ENCODE measurements around the gene NKX6-2. TPM values are rescaled to one million over a fixed set of nuclear protein-coding genes. Genes with fewer than 3 reads are reported as not detected.

NKX6-2 gene
- total and polyA plus RNA-seq, 2 donors from 2014 or later: 2.5 TPM; not detected in 1

DNA sequence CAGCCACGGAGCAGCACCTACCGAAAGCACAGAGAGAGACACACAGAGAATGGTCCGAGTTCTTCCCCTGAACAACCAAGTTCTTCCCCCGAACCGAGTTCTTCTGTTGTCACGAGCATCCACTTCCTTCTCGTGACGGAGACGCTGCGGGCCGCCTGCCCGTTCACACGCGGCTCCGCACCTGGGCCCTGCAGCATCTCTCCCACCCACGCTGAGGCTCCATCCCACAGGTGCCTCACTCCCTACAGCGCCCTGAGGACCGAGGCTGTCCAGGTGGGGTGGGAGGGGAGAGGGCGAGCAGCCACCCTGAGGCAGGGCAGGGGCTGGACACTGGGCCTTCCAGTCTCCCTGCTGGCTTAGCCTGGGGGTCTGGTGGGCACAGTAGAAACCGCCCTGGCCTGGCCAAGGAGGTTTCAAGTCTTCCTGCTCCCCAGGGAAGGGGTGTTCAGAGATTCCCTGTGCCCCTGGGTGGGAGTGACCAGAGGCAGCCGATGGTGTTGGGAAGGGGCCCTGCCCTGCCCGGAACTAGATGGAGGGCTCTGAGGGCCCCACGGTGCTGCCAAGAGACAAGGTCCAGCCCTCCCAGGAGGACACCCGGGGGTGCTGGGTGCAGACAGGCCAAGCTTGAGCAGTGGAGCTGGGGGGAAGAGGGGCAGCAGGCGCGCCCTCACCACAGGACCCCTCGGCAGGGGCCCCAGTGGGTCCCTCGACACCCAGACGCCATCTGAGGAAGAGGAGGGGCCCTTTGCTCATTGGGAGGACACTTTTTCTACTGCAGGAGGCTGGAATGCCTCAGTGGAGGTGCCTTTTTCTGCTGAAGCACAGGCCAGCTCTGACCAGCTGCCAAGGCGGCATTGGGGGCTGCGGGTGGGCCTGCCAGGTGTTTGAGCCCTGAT is 5.2 kb upstream of the NKX6-2 start:
- Histone ChIP-seq H3K27me3 (ENCODE audit: control insufficient read depth, insufficient read depth, low read length) (no peaks in the 10 kb centered on the region), H3K4me1 (ENCODE audit: control insufficient read depth in 2 of 3, insufficient read depth in 2 of 3, low read depth in 1 of 3, low read length in 3 of 3) (peaks cover 0 to 2% (median 0%) of the 10 kb centered on the region in 3 donors), H3K4me3 (ENCODE audit: low read length in 3 of 3) (no peak overlapping the region), H3K27ac (ENCODE audit: low read depth in 2 of 2, low read length in 2 of 2) (no peak overlapping the region), H3K9ac (ENCODE audit: low read length in 3 of 3) (no peak overlapping the region), H3K36me3 (ENCODE audit: control insufficient read depth in 2 of 3, insufficient read depth in 3 of 3, low read length in 3 of 3) (no peaks in the 10 kb centered on the region), H3K9me3 (ENCODE audit: control insufficient read depth in 2 of 3, insufficient read depth in 1 of 3, low read length in 3 of 3) (no peaks in the 10 kb centered on the region)
- DNase-seq (no peak), FAIRE-seq (no peak)
- TF ChIP-seq, protein P1, sequence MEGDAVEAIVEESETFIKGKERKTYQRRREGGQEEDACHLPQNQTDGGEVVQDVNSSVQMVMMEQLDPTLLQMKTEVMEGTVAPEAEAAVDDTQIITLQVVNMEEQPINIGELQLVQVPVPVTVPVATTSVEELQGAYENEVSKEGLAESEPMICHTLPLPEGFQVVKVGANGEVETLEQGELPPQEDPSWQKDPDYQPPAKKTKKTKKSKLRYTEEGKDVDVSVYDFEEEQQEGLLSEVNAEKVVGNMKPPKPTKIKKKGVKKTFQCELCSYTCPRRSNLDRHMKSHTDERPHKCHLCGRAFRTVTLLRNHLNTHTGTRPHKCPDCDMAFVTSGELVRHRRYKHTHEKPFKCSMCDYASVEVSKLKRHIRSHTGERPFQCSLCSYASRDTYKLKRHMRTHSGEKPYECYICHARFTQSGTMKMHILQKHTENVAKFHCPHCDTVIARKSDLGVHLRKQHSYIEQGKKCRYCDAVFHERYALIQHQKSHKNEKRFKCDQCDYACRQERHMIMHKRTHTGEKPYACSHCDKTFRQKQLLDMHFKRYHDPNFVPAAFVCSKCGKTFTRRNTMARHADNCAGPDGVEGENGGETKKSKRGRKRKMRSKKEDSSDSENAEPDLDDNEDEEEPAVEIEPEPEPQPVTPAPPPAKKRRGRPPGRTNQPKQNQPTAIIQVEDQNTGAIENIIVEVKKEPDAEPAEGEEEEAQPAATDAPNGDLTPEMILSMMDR (IDR thresholded peaks at IDR 0.05; ENCODE audit: borderline replicate concordance, extremely low read depth, insufficient read depth): no peak
- intact Hi-C loops (cut with DNase I): no loop called here

DNA sequence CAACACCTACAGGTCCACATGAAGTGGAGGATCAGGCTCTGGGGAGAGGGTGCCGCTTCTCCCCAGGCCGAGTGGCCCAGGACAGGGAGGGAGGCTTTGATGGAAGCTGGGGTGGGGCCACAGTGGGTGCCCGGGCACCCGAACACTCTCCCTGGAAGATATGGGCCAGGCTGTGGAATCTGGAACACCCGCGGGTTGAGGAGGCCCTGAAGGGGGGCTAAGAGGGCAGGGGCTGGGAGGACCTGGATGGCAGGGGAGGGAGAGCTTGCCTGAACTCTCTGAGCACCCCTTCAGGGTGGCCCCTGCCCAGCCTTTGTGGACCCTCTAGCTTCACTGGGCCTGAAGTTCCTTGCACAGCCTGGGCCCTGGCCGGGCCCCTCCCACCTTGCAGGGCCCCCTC is 4.5 kb upstream of the NKX6-2 start:
- TF ChIP-seq, protein P1 (IDR thresholded peaks at IDR 0.05; ENCODE audit: borderline replicate concordance, extremely low read depth, insufficient read depth): no peak
- no peak overlapping the region for H3K27ac ChIP-seq (ENCODE audit: low read depth in 2 of 2, low read length in 2 of 2)
- no peaks in the 10 kb centered on the region for H3K9me3 ChIP-seq (ENCODE audit: control insufficient read depth in 2 of 3, insufficient read depth in 1 of 3, low read length in 3 of 3)
- peaks cover 0 to 2% (median 0%) of the 10 kb centered on the region in 3 donors for H3K4me1 ChIP-seq (ENCODE audit: control insufficient read depth in 2 of 3, insufficient read depth in 2 of 3, low read depth in 1 of 3, low read length in 3 of 3)
- intact Hi-C loops (cut with DNase I): no loop called here
- H3K36me3 ChIP-seq (ENCODE audit: control insufficient read depth in 2 of 3, insufficient read depth in 3 of 3, low read length in 3 of 3): no peaks in the 10 kb centered on the region
- no peak overlapping the region for H3K9ac ChIP-seq (ENCODE audit: low read length in 3 of 3)
- DNase-seq (no peak), FAIRE-seq (no peak)
- H3K4me3 ChIP-seq (ENCODE audit: low read length in 3 of 3): no peak overlapping the region
- H3K27me3 ChIP-seq (ENCODE audit: control insufficient read depth, insufficient read depth, low read length): no peaks in the 10 kb centered on the region

DNA sequence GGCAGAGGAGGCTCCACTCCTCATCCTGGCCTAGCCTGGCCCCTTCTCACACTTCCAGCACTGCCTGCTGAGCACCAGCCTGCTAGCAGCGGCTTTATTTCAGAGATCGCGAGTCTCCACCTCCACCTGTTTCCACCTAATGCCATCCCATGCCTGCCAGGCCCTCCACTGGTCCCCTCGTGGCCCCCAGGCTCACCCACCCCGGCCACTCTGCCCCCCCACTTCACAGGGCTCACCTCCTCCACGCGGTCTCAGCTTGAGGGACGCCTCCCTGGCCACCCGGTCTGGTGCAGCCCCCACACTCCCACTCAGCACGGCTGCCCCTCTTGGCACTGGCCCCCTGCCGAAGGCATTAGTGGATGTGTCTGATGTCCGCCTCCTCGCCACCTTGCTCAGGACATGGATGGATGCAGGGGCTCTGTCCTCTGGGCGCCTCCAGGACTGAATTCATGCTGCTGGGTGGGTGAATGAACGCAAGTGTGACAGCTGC is 3.8 kb upstream of the NKX6-2 start:
- Histone ChIP-seq H3K4me1 (ENCODE audit: control insufficient read depth in 2 of 3, insufficient read depth in 2 of 3, low read depth in 1 of 3, low read length in 3 of 3) (peaks cover 0 to 2% (median 0%) of the 10 kb centered on the region in 3 donors), H3K9ac (ENCODE audit: low read length in 3 of 3) (no peak overlapping the region), H3K27me3 (ENCODE audit: control insufficient read depth, insufficient read depth, low read length) (no peaks in the 10 kb centered on the region), H3K36me3 (ENCODE audit: control insufficient read depth in 2 of 3, insufficient read depth in 3 of 3, low read length in 3 of 3) (no peaks in the 10 kb centered on the region), H3K4me3 (ENCODE audit: low read length in 3 of 3) (no peak overlapping the region), H3K27ac (ENCODE audit: low read depth in 2 of 2, low read length in 2 of 2) (no peak overlapping the region), H3K9me3 (ENCODE audit: control insufficient read depth in 2 of 3, insufficient read depth in 1 of 3, low read length in 3 of 3) (no peaks in the 10 kb centered on the region)
- DNase-seq (no peak), FAIRE-seq (no peak)
- intact Hi-C loops (cut with DNase I): no loop called here
- TF ChIP-seq, protein P1 (IDR thresholded peaks at IDR 0.05; ENCODE audit: borderline replicate concordance, extremely low read depth, insufficient read depth): no peak
